Measurements from ENCODE around the gene PRKCA.

- no peak for TF ChIP-seq REST (IDR thresholded peaks at IDR 0.05; ENCODE audit: borderline replicate concordance in 1 of 2, low read depth in 1 of 2, low read length in 2 of 2)
- no peak for TF ChIP-seq FOXM1 (CRISPR knock-in tag; IDR thresholded peaks at IDR 0.05)
Observed at GRCh38 chr17:66262767-66263166, 39.6 kb upstream of the PRKCA start.

All from HepG2 (cell line).